GM18867 (cell line): ENCODE measurements around the gene EMC1.
A peak's percentile ranks its signal among the peaks of the same experiment; 100 is the strongest.
"Not testable (repeated sequence)": the region's sequence is repeated elsewhere in the genome, so short reads cannot be mapped to it uniquely, and the experiment has no call there.

ENCODE experiments used
- ATAC-seq: cut with Tn5 transposase; IDR thresholded peaks from one replicate; pipeline ENCODE4 v1.9.1; 2021; ENCODE audit warnings: mild to moderate bottlenecking, moderate library complexity; ENCODE audit not compliant: unreplicated experiment

The EMC1 gene

GRCh38 chr1:19220080-19220846, 31.1 kb downstream of the EMC1 start:
- ATAC-seq, result no peak

DNA sequence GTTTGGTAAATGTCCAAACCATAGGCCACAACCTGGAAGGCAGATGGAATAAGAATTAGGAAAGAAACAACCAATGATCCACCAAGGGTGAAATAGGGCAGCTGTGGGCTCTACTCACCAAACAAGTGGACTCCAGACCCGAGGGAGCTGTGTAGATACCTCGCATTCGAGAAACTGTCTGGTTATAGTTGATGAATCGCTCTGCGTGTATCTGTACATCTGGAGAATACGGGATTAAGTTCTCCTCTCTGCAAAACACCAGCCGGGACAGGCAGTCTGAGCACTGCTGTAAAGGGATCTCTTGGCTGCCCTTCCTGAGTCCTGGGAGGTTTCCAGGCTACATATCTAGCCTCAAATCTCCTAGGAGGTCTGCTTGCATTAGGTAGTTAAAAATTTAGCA, 31.9 kb downstream of the EMC1 start:
- ATAC-seq, result no peak

GRCh38 chr1:19216585-19216984, 34.7 kb downstream of the EMC1 start:
- not testable (repeated sequence) for ATAC-seq

GRCh38 chr1:19213580-19213979, 37.7 kb downstream of the EMC1 start:
- ATAC-seq, result no peak

DNA sequence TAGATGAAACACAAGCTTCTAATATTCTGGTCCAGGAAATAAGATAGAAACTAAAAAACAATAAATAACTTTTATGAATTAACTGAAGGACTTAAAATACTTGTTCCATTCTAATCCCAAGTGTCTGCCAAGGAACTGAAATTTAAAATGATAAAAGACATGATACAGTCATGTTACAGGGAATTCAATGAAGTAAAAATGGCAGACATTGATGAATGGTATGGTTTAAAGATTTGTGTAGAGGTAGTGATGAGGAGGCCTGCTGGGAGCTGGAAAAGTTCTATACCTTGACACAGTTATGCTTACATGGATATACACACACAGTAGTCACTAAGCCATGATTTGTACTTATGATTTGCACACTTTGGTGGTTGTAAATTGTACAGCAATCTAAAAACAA, 39.2 kb downstream of the EMC1 start:
- no peak for ATAC-seq

DNA sequence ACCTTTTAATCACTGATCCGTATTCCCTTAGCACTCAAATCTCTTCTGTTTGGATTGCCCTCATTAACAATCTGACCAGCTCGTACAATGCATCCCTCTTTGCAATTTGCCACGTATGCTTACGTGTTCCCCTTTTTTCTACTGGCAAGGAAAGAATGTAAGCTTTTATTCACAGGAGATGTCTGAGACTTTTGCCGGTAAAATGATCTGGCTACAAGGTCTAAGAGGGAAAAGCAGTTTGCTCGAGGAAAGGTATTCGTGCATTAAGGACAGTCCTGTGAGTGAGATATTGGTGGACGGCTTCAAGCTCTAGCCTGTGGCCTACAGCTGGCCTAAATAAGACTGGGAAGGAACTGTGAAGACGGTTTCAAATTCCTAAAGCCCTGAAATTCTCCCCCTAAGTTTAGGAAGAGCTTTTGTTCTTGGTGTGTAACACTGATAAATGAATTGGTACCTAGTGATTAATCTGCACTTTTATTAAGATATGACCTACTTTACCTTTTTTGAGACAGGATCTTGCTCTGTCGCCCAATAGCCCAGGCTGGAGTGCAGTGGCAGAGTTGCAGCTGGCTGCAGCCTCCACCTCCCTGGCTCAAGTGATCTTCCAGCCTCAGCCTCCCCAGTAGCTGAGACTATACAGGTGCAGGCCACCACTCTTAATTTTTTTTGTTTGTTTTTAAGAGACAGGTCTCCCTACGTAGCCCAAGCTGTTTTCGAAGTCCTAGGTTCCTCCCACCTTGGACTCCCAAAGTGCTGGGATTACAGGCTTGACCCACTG, 40.4 kb downstream of the EMC1 start:
- ATAC-seq, result no peak

DNA sequence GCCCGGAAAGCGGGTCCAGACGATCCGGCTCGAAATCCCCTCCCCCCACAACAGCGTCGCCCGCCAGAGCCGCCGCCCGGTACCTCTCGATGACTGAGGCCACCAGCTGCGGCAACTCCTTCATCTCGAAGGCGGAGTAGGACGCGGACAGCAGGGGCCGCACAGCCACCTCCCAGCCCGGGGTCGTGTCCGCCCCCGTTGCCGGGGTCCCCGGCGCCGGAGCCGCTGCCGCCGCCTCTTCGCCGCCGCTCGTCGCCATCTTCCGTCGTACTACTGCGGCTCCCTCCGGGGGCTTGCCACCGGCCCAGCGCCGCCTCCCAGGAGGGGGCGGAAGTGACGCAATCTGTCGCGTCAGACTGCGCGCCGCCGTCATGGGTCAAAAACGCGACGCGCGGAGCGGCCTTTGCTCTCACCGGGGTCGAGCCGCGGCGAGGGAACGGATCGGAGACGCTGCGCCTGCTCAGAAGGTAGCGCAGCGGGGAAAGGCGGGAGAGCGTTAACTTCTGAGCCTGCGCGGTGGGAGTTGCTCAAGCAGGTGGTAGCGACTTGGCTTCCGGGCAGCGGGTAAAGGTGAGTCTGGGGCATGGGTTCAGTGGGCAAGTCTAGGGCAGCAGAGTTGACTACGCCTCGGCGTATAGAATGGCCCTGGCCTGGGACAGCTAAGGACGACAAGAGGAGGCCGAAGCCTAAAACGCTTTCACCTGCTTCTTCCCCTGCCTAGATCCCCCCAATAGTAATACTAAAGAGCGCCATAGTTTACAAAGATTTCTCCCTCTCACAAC, 41.1 kb downstream of the EMC1 start, which contains the start of gene UBR4:
Gene UBR4 (minus strand): TSS at position 277 of the 782 bp plus-strand sequence. CDS start 18 bp downstream, at position 259.
- ATAC-seq, result peak; percentile 84

- peak; percentile 30 for ATAC-seq
Observed at GRCh38 chr1:19209439-19209989, 41.8 kb downstream of the EMC1 start.

- ATAC-seq, result no peak
Observed at GRCh38 chr1:19208710-19209438, 42.5 kb downstream of the EMC1 start.

GRCh38 chr1:19206947-19207346, 44.4 kb downstream of the EMC1 start:
- ATAC-seq, result no peak

DNA sequence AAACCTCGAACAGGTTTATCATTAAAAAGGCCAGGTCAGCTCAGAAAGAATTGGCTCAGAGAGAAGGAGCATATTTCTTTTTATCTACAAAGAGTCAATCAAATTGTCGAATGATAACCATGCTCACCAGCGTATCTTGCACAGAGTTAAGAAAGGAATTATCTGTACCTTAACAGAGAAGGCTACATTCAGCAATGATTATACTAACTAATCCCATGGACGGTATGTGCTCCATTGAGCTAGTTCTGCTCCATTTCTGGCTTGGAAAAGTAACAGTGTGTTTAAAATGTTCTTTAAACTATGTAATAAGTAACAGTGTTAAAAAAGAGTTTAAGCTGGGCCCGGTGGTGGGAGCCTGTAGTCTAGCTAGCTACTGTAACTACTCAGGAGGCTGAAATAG, 45.5 kb downstream of the EMC1 start:
- no peak for ATAC-seq

- ATAC-seq, result no peak
Observed at GRCh38 chr1:19205403-19205802, 45.9 kb downstream of the EMC1 start.

GRCh38 chr1:19204446-19205266, 46.7 kb downstream of the EMC1 start:
- no peak for ATAC-seq

DNA sequence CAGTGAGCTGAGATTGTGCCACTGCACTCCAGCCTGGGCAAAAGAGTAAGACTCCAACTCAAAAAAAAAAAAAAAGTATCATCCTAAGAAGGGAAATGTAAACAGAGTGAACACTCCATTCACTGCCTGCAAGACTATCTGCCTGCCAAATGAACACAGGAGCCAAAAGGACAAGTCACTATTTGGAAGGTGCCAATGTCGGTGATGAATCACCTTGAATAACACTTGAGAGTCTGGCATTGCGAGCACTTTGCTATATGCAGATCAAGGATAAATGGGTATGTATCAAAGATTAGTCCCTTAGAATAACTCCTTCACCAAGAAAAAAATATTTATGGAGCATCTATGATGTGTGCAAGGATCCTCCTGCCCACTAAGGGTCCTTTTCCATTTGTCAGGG, 47.9 kb downstream of the EMC1 start:
- no peak for ATAC-seq

DNA sequence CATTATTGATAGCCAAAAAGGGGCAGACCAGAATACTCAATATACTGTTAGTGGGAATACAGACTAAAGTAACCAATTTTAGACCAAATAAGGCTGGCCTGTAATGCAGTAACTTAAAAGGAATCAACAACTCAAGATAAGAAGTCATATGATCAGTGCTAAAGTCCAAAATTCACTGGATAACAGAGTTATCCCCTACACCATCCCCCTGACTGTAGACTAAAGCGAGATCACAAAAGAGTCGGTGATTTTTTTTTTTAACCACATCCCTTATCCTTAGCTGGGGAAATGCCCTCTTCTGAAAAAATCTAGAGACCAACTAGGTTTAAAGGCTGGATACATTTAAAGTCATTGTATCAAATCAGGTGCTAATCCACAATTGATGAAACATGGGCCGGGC, 48.9 kb downstream of the EMC1 start:
- ATAC-seq, result no peak

GRCh38 chr1:19199969-19200604, 51.2 kb downstream of the EMC1 start:
- no peak for ATAC-seq

- ATAC-seq, result no peak
Observed at GRCh38 chr1:19199329-19199968, 51.9 kb downstream of the EMC1 start.

GRCh38 chr1:19198820-19199219, 52.5 kb downstream of the EMC1 start:
- no peak for ATAC-seq

DNA sequence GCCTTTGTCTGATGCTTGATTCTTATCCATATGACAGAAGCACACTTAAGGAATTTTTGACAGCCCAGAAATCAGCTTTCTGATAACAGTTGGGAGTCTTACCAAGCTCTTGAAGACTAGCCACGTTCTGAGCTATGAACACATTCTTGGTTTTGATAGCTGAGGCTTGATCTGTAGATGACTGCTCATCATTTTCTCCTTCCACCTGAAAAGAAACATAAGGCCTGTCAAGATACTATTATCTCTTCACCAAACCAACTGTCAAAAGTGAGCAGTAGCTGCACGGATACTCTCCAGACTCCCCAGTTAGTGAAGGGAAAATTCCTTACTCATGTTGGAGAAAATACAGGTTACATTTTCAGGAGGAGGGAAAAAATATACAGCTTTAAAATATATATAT, 53.5 kb downstream of the EMC1 start:
- ATAC-seq, result no peak
